OCI-LY3 (cell line): ENCODE results near the gene LRP1B.

Experiments used
- H2AFZ ChIP-seq: fragments of 200-600, 300-600 bp; shearing (Covaris generic); 2 replicates; pipeline ENCODE4 v1.6.0; 2014; ENCODE audit warnings: antibody characterized with exemption, low read depth, low read length
- H3K27ac ChIP-seq: fragments of 200-600, 300-600 bp; sonication (generic); 2 replicates; pipeline ENCODE4 v1.5.1; 2014; ENCODE audit warnings: mild to moderate bottlenecking, low read length, moderate library complexity, mixed read lengths
- H3K27me3 ChIP-seq: fragments of 200-600, 300-600 bp; sonication (generic); 2 replicates; pipeline ENCODE4 v1.6.1; 2014; ENCODE audit warnings: low read depth, low read length, mixed read lengths
- H3K36me3 ChIP-seq: fragments of 200-600, 300-600 bp; sonication (generic); replicated peaks from 2 replicates; pipeline ENCODE3; 2014; ENCODE audit warnings: low read depth, low read length, mixed read lengths
- H3K4me1 ChIP-seq: fragments of 300-600, 200-600 bp; sonication (generic); 2 replicates; pipeline ENCODE4 v1.6.1; 2014; ENCODE audit warnings: low read length, mixed read lengths
- H3K4me2 ChIP-seq: fragments of 200-600, 300-600 bp; sonication (generic); 2 replicates; pipeline ENCODE4 v1.6.1; 2014; ENCODE audit warnings: low read length, mixed read lengths
- H3K4me3 ChIP-seq: fragments of 300-600, 200-600 bp; sonication (generic); 2 replicates; pipeline ENCODE4 v1.5.1; 2014; ENCODE audit warnings: antibody characterized with exemption, mild to moderate bottlenecking, low read length, moderate library complexity
- H3K79me2 ChIP-seq: fragments of 300-600, 200-600 bp; shearing (Covaris generic); 2 replicates; pipeline ENCODE4 v1.6.1; 2014; ENCODE audit warnings: mild to moderate bottlenecking, low read length, mixed read lengths
- H3K9ac ChIP-seq: fragments of 300-600, 200-600 bp; shearing (Covaris generic); 2 replicates; pipeline ENCODE4 v1.6.0; 2014; ENCODE audit warnings: mild to moderate bottlenecking, low read length, moderate library complexity
- H3K9me3 ChIP-seq: fragments of 200-600, 300-600 bp; shearing (Covaris generic); 2 replicates; pipeline ENCODE4 v1.6.1; 2014; ENCODE audit warnings: low read length, mixed read lengths; ENCODE audit not compliant: insufficient read depth
- H4K20me1 ChIP-seq: fragments of 200-600, 300-600 bp; sonication (generic); 2 replicates; pipeline ENCODE4 v1.6.1; 2016; ENCODE audit warnings: low read length, mixed read lengths; ENCODE audit not compliant: insufficient read depth
- CTCF ChIP-seq: fragments of 200-600, 300-600 bp; sonication (generic); IDR thresholded peaks from 2 replicates; pipeline ENCODE4 v1.5.1; 2014; ENCODE audit warnings: antibody characterized with exemption, low read length, low read depth
- EZH2phosphoT487 ChIP-seq: fragments of 200-600 bp; shearing (Covaris generic); IDR thresholded peaks from 2 replicates; pipeline ENCODE4 v1.6.1; 2018; ENCODE audit warnings: antibody characterized with exemption, mixed run types, low read depth

LRP1B gene

GRCh38 chr2:140262908-140263307 is 1867.9 kb downstream of the LRP1B start:
- no peaks in the 10 kb centered on the region for H3K79me2 ChIP-seq
- H3K9ac ChIP-seq = no peak overlapping the region
- TF ChIP-seq CTCF = no peak
- TF ChIP-seq EZH2phosphoT487 = no peak
- H4K20me1 ChIP-seq = no peaks in the 10 kb centered on the region
- no peak overlapping the region for H2AFZ ChIP-seq
- no peak overlapping the region for H3K27ac ChIP-seq
- H3K9me3 ChIP-seq = no peaks in the 10 kb centered on the region
- no peak overlapping the region for H3K4me2 ChIP-seq
- no peaks in the 10 kb centered on the region for H3K27me3 ChIP-seq
- H3K36me3 ChIP-seq = no peaks in the 10 kb centered on the region
- H3K4me3 ChIP-seq = no peak overlapping the region
- no peaks in the 10 kb centered on the region for H3K4me1 ChIP-seq

GRCh38 chr2:140257692-140258300 is 1873.0 kb downstream of the LRP1B start:
- Histone ChIP-seq H3K79me2 (no peaks in the 10 kb centered on the region), H3K9ac (no peak overlapping the region), H3K4me3 (no peak overlapping the region), H3K27ac (no peak overlapping the region), H3K4me1 (no peaks in the 10 kb centered on the region), H3K4me2 (no peak overlapping the region), H3K27me3 (no peaks in the 10 kb centered on the region), H2AFZ (peak overlapping the region; percentile 81), H3K9me3 (no peaks in the 10 kb centered on the region), H3K36me3 (no peaks in the 10 kb centered on the region), H4K20me1 (no peaks in the 10 kb centered on the region)
- TF ChIP-seq EZH2phosphoT487 (no peak), CTCF (no peak)

GRCh38 chr2:140256080-140256479 is 1874.7 kb downstream of the LRP1B start:
- H3K27ac ChIP-seq = no peak overlapping the region
- no peaks in the 10 kb centered on the region for H3K36me3 ChIP-seq
- no peaks in the 10 kb centered on the region for H3K27me3 ChIP-seq
- H3K4me3 ChIP-seq = no peak overlapping the region
- H4K20me1 ChIP-seq = no peaks in the 10 kb centered on the region
- H3K4me1 ChIP-seq = no peaks in the 10 kb centered on the region
- no peak for TF ChIP-seq CTCF
- TF ChIP-seq EZH2phosphoT487 = no peak
- no peak overlapping the region for H3K4me2 ChIP-seq
- no peak overlapping the region for H2AFZ ChIP-seq
- H3K79me2 ChIP-seq = no peaks in the 10 kb centered on the region
- no peak overlapping the region for H3K9ac ChIP-seq
- no peaks in the 10 kb centered on the region for H3K9me3 ChIP-seq

GRCh38 chr2:140249821-140250220 is 1881.0 kb downstream of the LRP1B start:
- no peak overlapping the region for H3K4me3 ChIP-seq
- no peaks in the 10 kb centered on the region for H4K20me1 ChIP-seq
- no peaks in the 10 kb centered on the region for H3K36me3 ChIP-seq
- TF ChIP-seq CTCF = no peak
- no peak for TF ChIP-seq EZH2phosphoT487
- H2AFZ ChIP-seq = no peak overlapping the region
- no peaks in the 10 kb centered on the region for H3K9me3 ChIP-seq
- H3K27ac ChIP-seq = no peak overlapping the region
- no peak overlapping the region for H3K9ac ChIP-seq
- H3K27me3 ChIP-seq = no peaks in the 10 kb centered on the region
- no peaks in the 10 kb centered on the region for H3K79me2 ChIP-seq
- H3K4me1 ChIP-seq = no peaks in the 10 kb centered on the region
- no peak overlapping the region for H3K4me2 ChIP-seq
